Stomach smooth muscle (tissue), 2 donors: ENCODE data around the gene TMEM106C.

Experiments
- H3K27ac ChIP-seq: one replicate; pipeline ENCODE4 v1.7.0; 2013; ENCODE audit warnings: mild to moderate bottlenecking, low read length, inconsistent platforms
- H3K27me3 ChIP-seq, 2 donors: one replicate each; pipeline ENCODE4 v1.7.0; 2013; ENCODE audit warnings: low read length in 2 of 2; ENCODE audit not compliant: insufficient read depth in 2 of 2, control insufficient read depth in 1 of 2
- H3K36me3 ChIP-seq, 2 donors: one replicate each; pipeline ENCODE4 v1.7.0; 2013; ENCODE audit warnings: low read length in 2 of 2; ENCODE audit not compliant: control insufficient read depth in 2 of 2, insufficient read depth in 2 of 2
- H3K4me1 ChIP-seq: one replicate; pipeline ENCODE4 v1.7.0; 2013; ENCODE audit warnings: low read length; ENCODE audit not compliant: control insufficient read depth, insufficient read depth
- H3K4me3 ChIP-seq, 2 donors: one replicate each; pipeline ENCODE4 v1.7.0; 2013; ENCODE audit warnings: low read length in 2 of 2
- H3K9ac ChIP-seq, 2 donors: one replicate each; pipeline ENCODE4 v1.7.0; 2013; ENCODE audit warnings: low read length in 2 of 2, mild to moderate bottlenecking in 1 of 2
- H3K9me3 ChIP-seq, 2 donors: one replicate each; pipeline ENCODE4 v1.7.0; 2013; ENCODE audit warnings: low read length in 2 of 2; ENCODE audit not compliant: control insufficient read depth in 2 of 2
- donor health status: healthy.
- donor health status: Pancreatic carcinoma.

Gene TMEM106C

DNA sequence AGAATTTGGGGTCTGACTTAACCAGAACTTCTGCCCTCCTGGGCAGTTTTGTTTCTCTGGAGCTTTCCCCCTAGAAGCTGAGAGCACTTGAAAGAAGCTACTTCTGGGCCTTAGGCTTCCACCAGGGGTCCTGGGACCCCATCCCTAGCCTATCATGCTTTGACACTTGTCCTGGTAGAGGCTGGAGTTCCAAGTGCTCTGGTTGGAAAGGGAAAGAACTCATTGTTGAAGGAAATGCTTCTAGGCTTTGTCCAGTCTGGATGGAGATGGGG is 42.3 kb downstream of the TMEM106C start:
- Histone ChIP-seq H3K4me3 (no peak overlapping the region), H3K27ac (no peak overlapping the region), H3K9ac (no peak overlapping the region), H3K9me3 (no peaks in the 10 kb centered on the region), H3K4me1 (peaks cover 41% of the 10 kb centered on the region), H3K27me3 (peaks cover 57 to 60% of the 10 kb centered on the region in 2 donors), H3K36me3 (no peaks in the 10 kb centered on the region)

DNA sequence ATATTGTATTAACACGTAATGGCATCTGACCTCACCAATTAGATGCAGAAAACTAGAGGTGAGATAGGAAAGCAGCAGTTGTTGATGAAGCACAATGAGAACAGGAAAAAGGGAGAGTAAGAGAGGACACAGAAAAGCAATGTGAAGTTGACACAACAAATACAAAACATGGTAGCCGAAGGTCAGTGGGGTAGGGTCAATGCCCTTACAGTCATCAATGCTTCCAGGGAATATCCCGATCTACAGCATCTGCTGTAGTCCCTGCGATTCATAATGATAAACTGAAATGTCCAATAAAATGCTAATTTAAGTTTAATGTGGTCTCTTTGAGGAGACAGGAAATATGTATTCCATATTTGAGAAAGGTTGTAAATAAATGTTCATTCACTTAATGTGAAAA is 43.8 kb downstream of the TMEM106C start:
- Histone ChIP-seq H3K9me3 (no peaks in the 10 kb centered on the region), H3K4me3 (no peak overlapping the region), H3K36me3 (no peaks in the 10 kb centered on the region), H3K4me1 (peaks cover 26% of the 10 kb centered on the region), H3K27ac (no peak overlapping the region), H3K27me3 (peaks cover 51 to 59% of the 10 kb centered on the region in 2 donors), H3K9ac (no peak overlapping the region)

DNA sequence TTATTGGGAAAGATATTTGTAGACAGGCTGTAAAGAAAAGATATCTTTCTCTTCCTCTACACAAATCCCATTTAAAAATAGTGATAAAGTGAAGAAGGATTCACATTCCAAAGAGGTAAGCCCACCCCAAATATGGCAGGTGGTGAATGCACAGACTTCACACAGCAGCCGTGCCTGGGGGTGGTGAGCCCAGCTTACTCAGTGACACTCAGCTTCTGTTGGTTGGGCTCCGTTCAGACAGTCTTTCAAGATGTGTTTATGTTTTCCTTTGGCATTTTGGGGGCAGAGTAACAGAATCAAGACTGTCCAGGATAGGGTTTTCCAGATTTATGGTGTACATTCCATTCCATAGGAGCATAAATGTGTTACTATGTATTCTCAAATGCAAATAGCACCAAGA is 45.0 kb downstream of the TMEM106C start:
- no peaks in the 10 kb centered on the region for H3K9me3 ChIP-seq
- H3K9ac ChIP-seq = no peak overlapping the region
- no peak overlapping the region for H3K4me3 ChIP-seq
- no peaks in the 10 kb centered on the region for H3K36me3 ChIP-seq
- peaks cover 40 to 47% of the 10 kb centered on the region in 2 donors for H3K27me3 ChIP-seq
- H3K27ac ChIP-seq = no peak overlapping the region
- peaks cover 15% of the 10 kb centered on the region for H3K4me1 ChIP-seq

DNA sequence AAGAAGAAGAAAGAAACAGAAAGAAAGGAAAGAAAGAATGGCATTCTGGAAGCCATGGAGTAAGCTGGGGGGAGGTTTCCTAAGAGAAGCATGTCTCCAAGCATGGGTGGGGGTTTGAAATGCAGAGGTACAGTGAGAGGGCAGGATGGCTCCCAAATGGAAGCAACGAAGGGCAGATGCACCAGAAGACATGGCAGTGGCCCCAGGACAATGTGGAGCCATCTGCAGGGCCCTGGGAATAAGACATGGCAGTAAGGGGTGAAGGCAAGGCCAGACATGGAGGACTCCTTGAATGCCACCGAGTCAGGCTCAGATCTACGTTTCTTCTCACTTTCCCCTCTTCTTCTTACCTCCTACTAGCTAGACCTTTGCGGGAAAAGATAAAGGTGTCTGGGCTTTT is 45.6 kb downstream of the TMEM106C start:
- no peaks in the 10 kb centered on the region for H3K36me3 ChIP-seq
- no peak overlapping the region for H3K27ac ChIP-seq
- peaks cover 34 to 41% of the 10 kb centered on the region in 2 donors for H3K27me3 ChIP-seq
- H3K4me1 ChIP-seq = peaks cover 9% of the 10 kb centered on the region
- H3K9me3 ChIP-seq = no peaks in the 10 kb centered on the region
- no peak overlapping the region for H3K4me3 ChIP-seq
- no peak overlapping the region for H3K9ac ChIP-seq

DNA sequence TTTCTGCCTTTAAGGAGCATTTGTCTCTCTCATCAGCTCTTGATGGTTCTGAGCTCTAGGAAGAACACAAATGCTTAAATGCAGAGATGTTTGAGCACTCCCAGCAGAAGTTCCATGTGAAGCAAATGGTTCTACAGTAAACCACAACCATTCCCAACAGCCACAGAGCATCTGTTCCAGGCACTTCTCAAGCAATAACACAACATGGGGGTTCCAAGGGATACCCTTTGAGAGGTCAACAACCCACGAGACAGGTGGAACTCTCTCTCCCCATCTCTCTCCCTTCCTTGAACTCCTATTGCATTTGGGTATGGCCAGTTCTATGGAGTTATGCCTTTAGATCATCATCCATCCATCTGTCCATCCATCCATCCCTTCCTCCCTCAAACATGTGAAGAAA is 46.1 kb downstream of the TMEM106C start:
- H3K4me3 ChIP-seq = no peak overlapping the region
- no peaks in the 10 kb centered on the region for H3K9me3 ChIP-seq
- peaks cover 4% of the 10 kb centered on the region for H3K4me1 ChIP-seq
- H3K27me3 ChIP-seq = peaks cover 29 to 39% of the 10 kb centered on the region in 2 donors
- no peak overlapping the region for H3K27ac ChIP-seq
- no peaks in the 10 kb centered on the region for H3K36me3 ChIP-seq
- H3K9ac ChIP-seq = no peak overlapping the region

DNA sequence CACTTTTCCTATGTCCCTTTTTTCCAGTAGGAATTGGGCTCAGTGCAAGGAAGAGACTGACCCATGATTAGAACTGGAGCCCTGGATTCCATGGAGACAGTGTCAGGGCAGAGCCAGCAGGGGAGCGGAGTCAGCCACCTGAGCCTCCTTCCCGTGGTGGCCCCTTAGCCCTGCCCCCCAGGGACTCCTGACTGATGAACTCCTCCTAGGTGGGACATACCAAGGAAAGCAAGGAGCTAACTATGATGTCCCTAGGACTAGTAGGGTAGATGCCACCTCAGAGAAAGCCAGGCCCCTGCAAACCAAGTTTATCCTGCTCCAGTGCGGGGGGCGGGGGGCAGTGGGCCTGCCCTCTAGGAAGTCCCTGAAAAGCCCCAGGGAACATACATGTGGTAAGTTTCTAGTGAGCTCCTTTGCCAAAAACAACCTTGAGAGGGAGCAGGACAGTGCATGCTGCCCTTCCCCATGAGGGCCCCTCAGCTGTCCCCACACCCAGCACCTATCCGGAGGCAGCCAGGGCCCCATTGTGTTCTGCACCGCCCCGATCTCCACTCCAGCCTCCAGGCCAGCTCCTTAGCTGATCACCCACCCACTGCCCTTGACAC is 47.1 kb downstream of the TMEM106C start:
- no peaks in the 10 kb centered on the region for H3K36me3 ChIP-seq
- H3K27ac ChIP-seq = no peak overlapping the region
- no peaks in the 10 kb centered on the region for H3K4me1 ChIP-seq
- H3K9me3 ChIP-seq = no peaks in the 10 kb centered on the region
- H3K9ac ChIP-seq = no peak overlapping the region
- peaks cover 19 to 34% of the 10 kb centered on the region in 2 donors for H3K27me3 ChIP-seq
- H3K4me3 ChIP-seq = no peak overlapping the region

DNA sequence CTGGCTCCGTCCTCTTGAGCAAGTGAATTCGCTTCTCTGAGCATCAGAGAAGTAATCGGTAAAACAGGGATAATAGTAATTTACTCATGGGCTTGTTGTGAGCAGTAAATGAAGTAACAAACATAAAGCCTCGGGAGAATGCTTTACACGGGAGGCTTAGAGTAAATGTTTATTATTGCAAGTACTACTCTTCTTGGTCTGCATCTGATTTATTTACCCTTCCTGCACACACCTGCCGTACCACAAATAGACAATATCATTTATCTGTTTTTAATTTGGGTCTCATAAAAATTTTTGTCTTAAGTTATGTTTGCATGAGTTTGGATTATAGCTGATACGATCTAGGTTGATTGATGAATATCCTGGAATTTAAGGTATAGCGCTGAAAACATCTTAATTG is 48.7 kb downstream of the TMEM106C start:
- Histone ChIP-seq H3K9me3 (no peaks in the 10 kb centered on the region), H3K4me3 (no peak overlapping the region), H3K4me1 (no peaks in the 10 kb centered on the region), H3K9ac (no peak overlapping the region), H3K27me3 (peaks cover 9 to 26% of the 10 kb centered on the region in 2 donors), H3K27ac (no peak overlapping the region), H3K36me3 (no peaks in the 10 kb centered on the region)

DNA sequence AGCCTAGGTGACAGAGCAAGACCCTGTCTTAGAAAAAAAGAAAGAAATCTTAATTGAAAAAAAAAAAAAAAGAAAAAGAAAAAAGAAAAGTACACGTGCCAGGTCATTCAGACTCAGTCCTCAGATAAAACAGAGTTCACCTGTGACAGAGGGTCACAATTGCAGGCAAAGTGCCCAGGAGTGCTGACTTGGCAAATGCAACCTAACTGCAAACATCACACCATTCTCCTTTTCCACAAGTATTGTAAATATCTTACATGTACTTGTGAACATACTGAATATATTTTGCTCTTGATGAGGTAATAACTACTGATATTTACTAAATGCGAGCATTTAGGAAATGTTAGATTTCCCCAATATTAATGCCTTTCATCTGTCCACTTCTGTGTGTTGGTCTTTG is 49.9 kb downstream of the TMEM106C start:
- H3K4me1 ChIP-seq = no peaks in the 10 kb centered on the region
- H3K36me3 ChIP-seq = no peaks in the 10 kb centered on the region
- H3K4me3 ChIP-seq = no peak overlapping the region
- H3K9ac ChIP-seq = no peak overlapping the region
- no peaks in the 10 kb centered on the region for H3K9me3 ChIP-seq
- H3K27me3 ChIP-seq = peaks cover 7 to 24% of the 10 kb centered on the region in 2 donors
- H3K27ac ChIP-seq = no peak overlapping the region

DNA sequence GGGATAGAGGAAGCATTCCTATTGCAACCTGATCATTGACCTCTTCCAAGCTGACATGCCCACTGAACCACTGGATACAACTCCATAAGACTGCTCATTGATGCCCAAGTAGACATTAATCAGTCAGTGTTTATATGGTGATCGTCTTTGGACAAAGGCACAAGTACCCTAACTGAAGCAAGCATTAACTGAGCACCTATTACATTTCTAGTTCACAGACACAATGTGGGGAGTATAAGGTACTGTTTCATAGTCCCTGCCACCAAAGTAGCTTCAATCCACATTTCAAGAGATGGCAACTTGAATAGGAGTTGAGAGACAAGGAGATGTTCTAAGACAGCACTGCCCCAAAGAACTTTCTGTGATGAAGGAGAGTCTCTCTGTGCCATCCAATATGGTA is 51.7 kb downstream of the TMEM106C start:
- Histone ChIP-seq H3K27ac (no peak overlapping the region), H3K36me3 (no peaks in the 10 kb centered on the region), H3K27me3 (peaks cover 2 to 11% of the 10 kb centered on the region in 2 donors), H3K9me3 (no peaks in the 10 kb centered on the region), H3K4me1 (no peaks in the 10 kb centered on the region), H3K4me3 (no peak overlapping the region), H3K9ac (no peak overlapping the region)

DNA sequence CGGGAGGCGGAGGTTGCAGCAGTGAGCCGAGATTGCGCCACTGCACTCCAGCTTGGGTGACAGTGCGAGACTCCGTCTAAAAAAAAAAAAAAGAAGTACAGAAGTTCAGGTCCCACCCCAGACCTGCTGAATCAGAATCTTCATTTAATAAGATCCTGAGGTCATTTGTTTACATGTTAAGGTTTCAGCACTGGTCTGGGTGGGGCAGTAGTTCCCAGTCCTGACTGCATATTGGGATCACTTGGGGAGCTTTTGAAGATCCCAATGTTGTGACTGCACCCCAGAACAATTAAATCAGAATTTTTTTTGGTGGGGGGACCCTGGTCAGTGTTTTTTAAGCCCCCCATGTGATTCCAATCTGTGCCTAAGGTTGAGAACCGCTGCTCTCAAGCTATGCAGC is 52.6 kb downstream of the TMEM106C start:
- Histone ChIP-seq H3K27me3 (peaks cover 2 to 6% of the 10 kb centered on the region in 2 donors), H3K9me3 (no peaks in the 10 kb centered on the region), H3K27ac (no peak overlapping the region), H3K4me1 (no peaks in the 10 kb centered on the region), H3K9ac (no peak overlapping the region), H3K4me3 (no peak overlapping the region), H3K36me3 (no peaks in the 10 kb centered on the region)

DNA sequence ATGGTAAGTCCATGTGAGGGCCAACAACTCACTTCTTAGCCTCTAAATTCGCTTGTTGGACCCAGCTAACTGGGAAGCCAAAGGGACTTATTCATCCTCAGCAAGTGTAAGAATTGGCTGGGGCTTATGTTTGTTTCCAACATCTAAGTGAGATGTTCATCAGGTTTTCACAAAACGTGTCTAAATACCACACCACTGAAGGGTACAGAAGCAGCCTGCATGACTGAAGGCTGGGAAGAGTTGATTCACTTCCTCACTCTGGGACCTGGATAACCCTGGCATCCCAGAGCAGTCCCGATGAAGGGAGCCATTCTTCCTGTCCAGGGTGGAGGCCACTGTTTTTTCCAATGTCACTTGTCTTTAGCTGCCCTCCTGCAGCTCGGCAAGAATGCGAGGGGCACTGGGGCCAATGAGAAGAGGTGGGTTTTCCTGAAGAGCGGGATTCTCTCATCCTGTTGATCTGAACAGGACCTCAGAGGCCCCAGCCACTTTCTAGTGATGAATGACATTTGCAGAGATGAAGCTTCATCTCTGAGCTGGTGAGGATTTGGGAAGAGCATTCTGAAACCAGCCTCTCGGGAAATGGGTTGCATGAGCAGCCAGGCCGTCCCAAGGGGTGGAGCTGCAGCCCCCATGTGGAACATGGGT is 53.1 kb downstream of the TMEM106C start:
- Histone ChIP-seq H3K9me3 (no peaks in the 10 kb centered on the region), H3K4me1 (no peaks in the 10 kb centered on the region), H3K4me3 (no peak overlapping the region), H3K27ac (no peak overlapping the region), H3K27me3 (peaks cover 5% of the 10 kb centered on the region in 2 donors), H3K9ac (no peak overlapping the region), H3K36me3 (no peaks in the 10 kb centered on the region)
